DND-41 (cell line): ENCODE data around the gene PLD5.

Experiments
- ATAC-seq: fragments of 200-7000 bp; cut with Tn5 transposase; 3 replicates; pipeline ENCODE4 v1.9.1; 2021; ENCODE audit warnings: low read depth; ENCODE audit not compliant: insufficient read depth
- DNase-seq: peaks from one replicate; pipeline ENCODE4 v3.0.0-alpha.2; 2020
- H2AFZ ChIP-seq: 2 replicates; pipeline ENCODE4 v1.6.0; 2012; ENCODE audit warnings: low read depth, low read length
- H3K27ac ChIP-seq: 2 replicates; pipeline ENCODE4 v1.5.1; 2012; ENCODE audit warnings: low read length, inconsistent platforms
- H3K27me3 ChIP-seq: fragments of 200-600 bp; sonication (generic); 2 replicates; pipeline ENCODE4 v1.6.0; 2012; ENCODE audit warnings: low read length, mild to moderate bottlenecking, inconsistent platforms; ENCODE audit not compliant: insufficient read depth, poor library complexity
- H3K36me3 ChIP-seq: 2 replicates; pipeline ENCODE4 v1.5.1; 2012; ENCODE audit warnings: low read length, inconsistent platforms; ENCODE audit not compliant: insufficient read depth
- H3K4me1 ChIP-seq: 2 replicates; pipeline ENCODE4 v1.5.1; 2012; ENCODE audit warnings: mild to moderate bottlenecking, low read length; ENCODE audit not compliant: insufficient read depth
- H3K4me2 ChIP-seq: 2 replicates; pipeline ENCODE4 v1.6.0; 2012; ENCODE audit warnings: mild to moderate bottlenecking, moderate library complexity, low read length, inconsistent platforms; ENCODE audit not compliant: insufficient read depth
- H3K4me3 ChIP-seq, 2 experiments: fragments of 200-600 bp in 1 of 2; shearing (Covaris generic) in 1 of 2; 2 replicates each; pipeline ENCODE4 v1.5.1; 2012 to 2016; ENCODE audit warnings: inconsistent platforms in 2 of 2, low read length in 2 of 2, mild to moderate bottlenecking in 2 of 2, low read depth in 1 of 2, moderate library complexity in 1 of 2
- H3K79me2 ChIP-seq: 2 replicates; pipeline ENCODE4 v1.6.0; 2012; ENCODE audit warnings: low read length, inconsistent platforms; ENCODE audit not compliant: insufficient read depth
- H3K9ac ChIP-seq: 2 replicates; pipeline ENCODE4 v1.6.0; 2012; ENCODE audit warnings: low read depth, mild to moderate bottlenecking, inconsistent platforms, low read length, moderate library complexity
- H3K9me3 ChIP-seq: 2 replicates; pipeline ENCODE4 v1.5.1; 2012; ENCODE audit warnings: low read length, moderate library complexity, mild to moderate bottlenecking, inconsistent platforms; ENCODE audit not compliant: insufficient read depth, severe bottlenecking
- H4K20me1 ChIP-seq: 2 replicates; pipeline ENCODE4 v1.6.0; 2012; ENCODE audit warnings: low read length; ENCODE audit not compliant: insufficient read depth
- CTCF ChIP-seq: IDR thresholded peaks from 2 replicates; pipeline ENCODE4 v1.5.1; 2012; ENCODE audit warnings: borderline replicate concordance, low read length, moderate library complexity, mild to moderate bottlenecking; ENCODE audit not compliant: poor library complexity, severe bottlenecking; ENCODE audit errors: extremely low read depth
- EZH2 ChIP-seq: IDR thresholded peaks from 3 replicates; pipeline ENCODE4 v1.6.1; 2012; ENCODE audit warnings: borderline replicate concordance, low read depth, mild to moderate bottlenecking, moderate library complexity, low read length, inconsistent platforms; ENCODE audit not compliant: severe bottlenecking

Gene PLD5

GRCh38 chr1:242245255-242245654 lies 279.2 kb downstream of the PLD5 start:
- Histone ChIP-seq H2AFZ (no peak overlapping the region), H3K27me3 (no peaks in the 10 kb centered on the region), H3K36me3 (no peaks in the 10 kb centered on the region), H3K4me3 (no peak overlapping the region), H4K20me1 (no peaks in the 10 kb centered on the region), H3K9ac (no peak overlapping the region), H3K9me3 (no peaks in the 10 kb centered on the region), H3K4me2 (no peak overlapping the region), H3K27ac (no peak overlapping the region), H3K79me2 (no peaks in the 10 kb centered on the region), H3K4me1 (no peaks in the 10 kb centered on the region)
- no peak for TF ChIP-seq EZH2
- no peak for TF ChIP-seq CTCF
- ATAC-seq (no peak), DNase-seq (no peak)

- Histone ChIP-seq H3K9me3 (no peaks in the 10 kb centered on the region), H3K27ac (no peak overlapping the region), H2AFZ (no peak overlapping the region; the same call in 1 of the 2 replicates)
Measured at GRCh38 chr1:242243472-242243871, 281.0 kb downstream of the PLD5 start.

GRCh38 chr1:242242983-242243382 lies 281.5 kb downstream of the PLD5 start:
- H4K20me1 ChIP-seq, result no peaks in the 10 kb centered on the region

More at GRCh38 chr1:242243472-242243871, 281.0 kb downstream of the PLD5 start:
- Histone ChIP-seq H4K20me1 (no peaks in the 10 kb centered on the region), H3K27me3 (no peaks in the 10 kb centered on the region), H3K79me2 (no peaks in the 10 kb centered on the region), H3K4me1 (no peaks in the 10 kb centered on the region), H3K4me2 (no peak overlapping the region), H3K36me3 (no peaks in the 10 kb centered on the region), H3K4me3 (no peak overlapping the region), H3K9ac (no peak overlapping the region)
- no peak for TF ChIP-seq EZH2
- no peak for TF ChIP-seq CTCF
- ATAC-seq (peak; percentile 76; the same call in 1 of the 3 replicates), DNase-seq (no peak)

More at GRCh38 chr1:242242983-242243382, 281.5 kb downstream of the PLD5 start:
- Histone ChIP-seq H2AFZ (no peak overlapping the region), H3K36me3 (no peaks in the 10 kb centered on the region), H3K9me3 (no peaks in the 10 kb centered on the region), H3K4me3 (no peak overlapping the region), H3K4me2 (no peak overlapping the region), H3K27ac (no peak overlapping the region), H3K4me1 (no peaks in the 10 kb centered on the region), H3K9ac (no peak overlapping the region), H3K79me2 (no peaks in the 10 kb centered on the region), H3K27me3 (no peaks in the 10 kb centered on the region)
- ATAC-seq, result no peak
- DNase-seq, result no peak
- TF ChIP-seq EZH2 (no peak), CTCF (no peak)
